ENCODE results near the gene ZSWIM3. TPM values are rescaled to one million over a fixed set of nuclear protein-coding genes. Genes with fewer than 3 reads are reported as not detected.

ZSWIM3 gene
- total and polyA plus RNA-seq, 2 of the 8 experiments (the other 6 are each of a cell fraction or from before 2014, with no cell fraction given): 5.5 to 6.9 TPM

- Histone ChIP-seq H3K9me3 (ENCODE audit: insufficient read depth in 2 of 2, low read depth in 1 of 2, low read length in 1 of 2) (no peaks in the 10 kb centered on the region), H4K5ac (ENCODE audit: insufficient read length, low read depth, low read length) (no peak overlapping the region), H4K20me1 (replicated peaks in 1 of 2; ENCODE audit: control insufficient read depth in 1 of 2, insufficient read depth in 2 of 2, low read length in 2 of 2) (no peaks in the 10 kb centered on the region), H3K27ac (ENCODE audit: low read depth, low read length) (no peak overlapping the region), H2BK15ac (ENCODE audit: low read length) (no peak overlapping the region), H3K18ac (ENCODE audit: extremely low read depth, low read length) (no peak overlapping the region), H3K79me2 (ENCODE audit: control insufficient read depth in 1 of 2, insufficient read depth in 2 of 2, low read length in 2 of 2) (no peaks in the 10 kb centered on the region), H3K9ac (replicated peaks in 1 of 4; ENCODE audit: extremely low read depth in 1 of 4, low read depth in 3 of 4, low read length in 3 of 4) (no peak overlapping the region), H3K36me3 (ENCODE audit: control insufficient read depth in 2 of 4, insufficient read depth in 4 of 4, low read length in 3 of 4) (peaks cover 0 to 9% (median 7%) of the 10 kb centered on the region in 4 experiments; a peak in 6 of 8 replicates), H3K56ac (replicated peaks; ENCODE audit: insufficient read length, low read depth, low read length) (no peak overlapping the region), H3K14ac (ENCODE audit: insufficient read length) (no peak overlapping the region), H3K4me3 (ENCODE audit: extremely low read depth in 1 of 4, insufficient read depth in 2 of 4, low read depth in 3 of 4, low read length in 4 of 4) (no peak overlapping the region), H2BK20ac (ENCODE audit: low read length) (no peak overlapping the region), H2AFZ (ENCODE audit: low read length) (no peak overlapping the region), H3K23me2 (ENCODE audit: low read depth, low read length) (no peaks in the 10 kb centered on the region), H2BK12ac (ENCODE audit: low read depth, low read length) (no peak overlapping the region), H3K4ac (replicated peaks; ENCODE audit: insufficient read length, low read depth, low read length) (no peak overlapping the region), H3K23ac (ENCODE audit: insufficient read length) (no peak overlapping the region), H3K4me1 (replicated peaks in 1 of 4; ENCODE audit: control insufficient read depth in 3 of 4, insufficient read depth in 4 of 4, low read length in 3 of 4) (no peaks in the 10 kb centered on the region), H2BK5ac (ENCODE audit: low read depth, low read length) (no peak overlapping the region), H4K8ac (ENCODE audit: extremely low read depth, insufficient read depth, low read length) (no peak overlapping the region), H3K4me2 (ENCODE audit: insufficient read depth in 1 of 2, low read depth in 2 of 2, low read length in 2 of 2) (no peak overlapping the region), H2AK5ac (ENCODE audit: low read depth, low read length) (no peak overlapping the region), H3K79me1 (ENCODE audit: low read depth, low read length) (no peaks in the 10 kb centered on the region), H4K91ac (replicated peaks; ENCODE audit: insufficient read length, low read length) (no peak overlapping the region), H2BK120ac (replicated peaks; ENCODE audit: low read depth, low read length) (no peak overlapping the region), H3K27me3 (replicated peaks in 1 of 4; ENCODE audit: control insufficient read depth in 3 of 4, extremely low read depth in 1 of 4, insufficient read depth in 3 of 4, low read length in 3 of 4) (no peaks in the 10 kb centered on the region)
- DNase-seq (ENCODE audit: low read depth in 1 of 2, low spot score in 2 of 2) (no peak), FAIRE-seq (no peak)
- ChIA-PET CTCF (ENCODE audit: partially characterized antibody) (interaction anchor here (1.0 to 1.8 kb wide), 3 partner anchors 16 to 96 kb away, joined by 3 to 5 read pairs (median 4); no protein-coding TSS in a partner anchor), POLR2A (ENCODE audit: partially characterized antibody) (interaction anchor here (1.0 to 8.1 kb wide), 6 partner anchors 7 to 61 kb away, joined by 3 to 39 read pairs (median 4); partner anchors contain the start of genes ACOT8, UBE2C, ZSWIM1 and ZSWIM3)
- WGBS, 2 experiments (ENCODE audit: extremely low coverage in 1 of 2, insufficient coverage in 1 of 2, insufficient read length in 1 of 2, insufficient replicate concordance in 2 of 2, low coverage in 1 of 2, low lambda C conversion rate in 2 of 2, missing lambda C conversion rate in 1 of 2): 79% methylated on average over 1 of the region's 1 CpG; no CpG with 5 or more reads in 1 of the 2 experiments
- TF ChIP-seq SAP30 (IDR thresholded peaks at IDR 0.05; ENCODE audit: insufficient read depth, insufficient replicate concordance, low read length) (no peak), ATF3 (IDR thresholded peaks at IDR 0.05; ENCODE audit: insufficient read depth, low read depth, low read length) (no peak), SP4 (IDR thresholded peaks at IDR 0.05; ENCODE audit: low read length) (no peak), CHD1 (IDR thresholded peaks at IDR 0.05; ENCODE audit: low read depth, low read length) (no peak), ATF2 (IDR thresholded peaks at IDR 0.05; ENCODE audit: low read length) (no peak), PHF8 (conservative IDR thresholded peaks at IDR 0.05; ENCODE audit: low read depth, low read length) (no peak), POU5F1 (IDR thresholded peaks at IDR 0.05; ENCODE audit: low read depth, low read length) (no peak), RNF2 (IDR thresholded peaks at IDR 0.05; ENCODE audit: borderline replicate concordance, low read depth, low read length, missing control alignments, poor library complexity, severe bottlenecking) (no peak), YY1 (IDR thresholded peaks at IDR 0.05; ENCODE audit: low read depth, low read length) (no peak), MAFK (IDR thresholded peaks at IDR 0.05; ENCODE audit: low read depth, low read length) (no peak)
Measured at GRCh38 chr20:45873409-45874103, 16.1 kb downstream of the ZSWIM3 start.
